Cardiac ventricle fibroblast (primary cell): ENCODE measurements around the gene MFAP4. TPM values are rescaled to one million over a fixed set of nuclear protein-coding genes. Genes with fewer than 3 reads are reported as not detected.

Source experiments
- total RNA-seq: library from RNA; depleted of rRNA; stranded (reverse); fragments of >200 nt; gene quantifications from 2 replicates; pipeline ENCODE4 v1.2.3, GENCODE V29; 2015

MFAP4 gene
- 188 and 212 TPM in 2 replicates for total RNA-seq

GRCh38 chr17:19386974-19387920 lies at the start of gene MFAP4:
Gene MFAP4, minus strand, starts transcription at chr17:19387190. Its CDS starts 35 bp downstream, at chr17:19387155.

GRCh38 chr17:19410875-19411620 lies 24.1 kb upstream of the MFAP4 start, which contains the start of gene RNF112:
Gene RNF112, plus strand, starts transcription at chr17:19411232. Its CDS starts 177 bp downstream, at chr17:19411409.

GRCh38 chr17:19378416-19379360 lies 8.3 kb downstream of the MFAP4 start, which contains the start of gene MAPK7:
Gene MAPK7, plus strand, starts transcription at chr17:19378498. Its CDS starts 403 bp downstream, at chr17:19378901.

GRCh38 chr17:19362277-19363113 lies 24.5 kb downstream of the MFAP4 start, which contains the start of gene B9D1:
Gene B9D1, minus strand, starts transcription at chr17:19362723. Its CDS starts 154 bp downstream, at chr17:19362569.

Other genes with a start within 250 kb of the MFAP4 start
- gene EPN2, start 149.8 kb downstream of the MFAP4 start, total RNA-seq = 25.2 and 31.0 TPM in 2 replicates
- gene B9D1, start 24.5 kb downstream of the MFAP4 start, total RNA-seq = 23.1 and 25.5 TPM in 2 replicates
- gene MAPK7, start 8.7 kb downstream of the MFAP4 start, total RNA-seq = 48.5 and 55.0 TPM in 2 replicates
- 1.9 and 3.4 TPM in 2 replicates for gene RNF112, start 24.0 kb upstream of the MFAP4 start, total RNA-seq
- gene SLC47A1, start 146.7 kb upstream of the MFAP4 start, total RNA-seq = 1.5 and 7.5 TPM in 2 replicates